Testis (tissue), 3 donors: ENCODE results near the gene GLI1. TPM values are rescaled to one million over a fixed set of nuclear protein-coding genes. Genes with fewer than 3 reads are reported as not detected.

Source experiments
- DNase-seq: peaks from one replicate; pipeline ENCODE4 v3.0.0-alpha.2; 2019
- H3K27ac ChIP-seq, 2 donors: fragments of 200-600 bp; sonication (generic); one replicate each; pipeline ENCODE4 v1.5.1; 2019
- H3K27me3 ChIP-seq: fragments of 200-600 bp; sonication (generic); one replicate; pipeline ENCODE4 v1.5.1; 2019
- H3K36me3 ChIP-seq: fragments of 200-600 bp; sonication (generic); one replicate; pipeline ENCODE4 v1.5.1; 2017; ENCODE audit warnings: low read depth; ENCODE audit errors: missing control alignments
- H3K4me1 ChIP-seq: fragments of 200-600 bp; sonication (generic); one replicate; pipeline ENCODE4 v1.5.1; 2019
- H3K4me3 ChIP-seq, 2 donors: fragments of 200-600 bp; sonication (generic); one replicate each; pipeline ENCODE4 v1.5.1; 2017 to 2019
- H3K9me3 ChIP-seq: fragments of 200-600 bp; sonication (generic); one replicate; pipeline ENCODE4 v1.5.1; 2017
- CTCF ChIP-seq, 3 experiments: fragments of 450-650 bp in 2 of 3; fragments of 200-600 bp in 1 of 3; sonication (generic) in 1 of 3; IDR thresholded peaks; one replicate each; pipeline ENCODE4 v1.5.1; 2016 to 2019; ENCODE audit warnings: antibody characterized with exemption in 3 of 3, mild to moderate bottlenecking in 2 of 3, moderate library complexity in 1 of 3
- POLR2A ChIP-seq: fragments of 450-650 bp; IDR thresholded peaks from one replicate; pipeline ENCODE4 v1.6.1; 2017; ENCODE audit warnings: antibody characterized with exemption, mild to moderate bottlenecking, moderate library complexity
- WGBS, 2 donors: methylation state at CpG; one replicate each; pipeline ENCODE4 v1.1.5; 2018; 5-methylcytosine and 5-hydroxymethylcytosine counted together
- intact Hi-C: fragments of 100-400 bp; cut with DNase I; formaldehyde crosslinking; loops from one replicate; pipeline ENCODE4 v1.15.1; 2023; ENCODE audit warnings: low total_unique reads
- polyA plus RNA-seq: library from polyadenylated mRNA; stranded (reverse); fragments of 350-450 nt; fragmentation: Illumina TruSeq; extraction: RNeasy Lipid Tissue Mini Kit (QIAGEN cat#74804); gene quantifications from one replicate; pipeline ENCODE4 v1.2.3, GENCODE V29; 2014; ENCODE audit warnings: low read depth, low replicate concordance; ENCODE audit not compliant: insufficient read depth
- total RNA-seq, 2 donors: library from RNA; depleted of rRNA; stranded (reverse); fragments of >200 nt; gene quantifications; one replicate each; pipeline ENCODE4 v1.2.3, GENCODE V29; 2016

GLI1 gene
- total and polyA plus RNA-seq, 3 donors from 2014 or later: 8.3 to 18.0 (median 9.3) TPM

GRCh38 chr12:57460841-57461275 is 1.3 kb downstream of the GLI1 start:
- TF ChIP-seq POLR2A: no peak
- TF ChIP-seq CTCF (IDR thresholded peaks at IDR 0.05): no peak
- Histone ChIP-seq H3K9me3 (no peaks in the 10 kb centered on the region), H3K27me3 (no peaks in the 10 kb centered on the region), H3K4me1 (peaks cover 23% of the 10 kb centered on the region), H3K4me3 (peak overlapping the region; percentile 64 to 68), H3K27ac (peak overlapping the region; percentile 51 to 90), H3K36me3 (no peaks in the 10 kb centered on the region)
- intact Hi-C loops: no loop called here
- WGBS, 2 donors: 0 to 1% methylated on average over 4 to 13 of the region's 19 CpGs
- no peak for DNase-seq

GRCh38 chr12:57461276-57461916 is 1.8 kb downstream of the GLI1 start:
- H3K4me3 ChIP-seq: peak overlapping the region; percentile 64 to 68
- peak overlapping the region; percentile 51 to 90 for H3K27ac ChIP-seq
- H3K4me1 ChIP-seq: peaks cover 23% of the 10 kb centered on the region
- intact Hi-C loops: no loop called here
- H3K27me3 ChIP-seq: no peaks in the 10 kb centered on the region
- peak; percentile 87 for DNase-seq
- H3K9me3 ChIP-seq: no peaks in the 10 kb centered on the region
- no peaks in the 10 kb centered on the region for H3K36me3 ChIP-seq
- 0 to 2% methylated on average over 20 to 32 of the region's 32 CpGs for WGBS, 2 donors
- TF ChIP-seq CTCF (IDR thresholded peaks at IDR 0.05) (no peak), POLR2A (no peak)

- no peak for DNase-seq
- Histone ChIP-seq H3K4me1 (peaks cover 23% of the 10 kb centered on the region), H3K27me3 (no peaks in the 10 kb centered on the region), H3K9me3 (no peaks in the 10 kb centered on the region), H3K27ac (peak overlapping the region; percentile 51 to 90), H3K4me3 (peak overlapping the region; percentile 64 to 68), H3K36me3 (no peaks in the 10 kb centered on the region)
- intact Hi-C loops: no loop called here
- WGBS, 2 donors: 0 to 1% methylated on average over 8 to 9 of the region's 9 CpGs
- no peak for TF ChIP-seq CTCF (IDR thresholded peaks at IDR 0.05)
- no peak for TF ChIP-seq POLR2A
These were observed 2.3 kb downstream of the GLI1 start for GRCh38 chr12:57461917-57462250.

- WGBS, 2 donors: 0% methylated on average over 16 to 27 of the region's 28 CpGs
- H3K4me1 ChIP-seq: peaks cover 23% of the 10 kb centered on the region
- peak overlapping the region; percentile 51 to 90 for H3K27ac ChIP-seq
- no peaks in the 10 kb centered on the region for H3K27me3 ChIP-seq
- H3K9me3 ChIP-seq: no peaks in the 10 kb centered on the region
- H3K4me3 ChIP-seq: peak overlapping the region; percentile 64 to 68
- intact Hi-C loops: no loop called here
- DNase-seq: peak; percentile 92
- TF ChIP-seq CTCF (IDR thresholded peaks at IDR 0.05): peak; percentile 91 to 97 (median 96)
- no peak for TF ChIP-seq POLR2A
- no peaks in the 10 kb centered on the region for H3K36me3 ChIP-seq
These were observed 2.8 kb downstream of the GLI1 start for GRCh38 chr12:57462251-57462911.
